GM12864 (cell line): ENCODE measurements around the gene PCDH9.

Experiments
- DNase-seq: peaks from one replicate; pipeline ENCODE4 v3.0.0-alpha.2; 2011; ENCODE audit warnings: low read depth
- H3K4me3 ChIP-seq: 2 replicates; pipeline ENCODE4 v1.5.1; 2011; ENCODE audit warnings: mild to moderate bottlenecking, low read depth, low read length, control low read depth
- CTCF ChIP-seq: IDR thresholded peaks from 2 replicates; pipeline ENCODE4 v1.5.1; 2011; ENCODE audit warnings: low read depth, mild to moderate bottlenecking, moderate library complexity, low read length, control low read depth, inconsistent platforms; ENCODE audit errors: missing control alignments

Gene PCDH9

GRCh38 chr13:67259208-67259607 is 29.1 kb upstream of the PCDH9 start:
- DNase-seq, result no peak
- no peak for TF ChIP-seq CTCF

GRCh38 chr13:67258482-67258881 is 28.3 kb upstream of the PCDH9 start:
- no peak overlapping the region for H3K4me3 ChIP-seq
- DNase-seq, result no peak
- no peak for TF ChIP-seq CTCF

More at GRCh38 chr13:67259208-67259607, 29.1 kb upstream of the PCDH9 start:
- no peak overlapping the region for H3K4me3 ChIP-seq

- TF ChIP-seq CTCF, result no peak
- H3K4me3 ChIP-seq, result no peak overlapping the region
- DNase-seq, result no peak
Measured at GRCh38 chr13:67238861-67239260, 8.7 kb upstream of the PCDH9 start.

- TF ChIP-seq CTCF, result peak; percentile 35
- no peak overlapping the region for H3K4me3 ChIP-seq
- no peak for DNase-seq
Measured at GRCh38 chr13:67238277-67238859, 8.2 kb upstream of the PCDH9 start.

GRCh38 chr13:67235265-67235664 is 5.1 kb upstream of the PCDH9 start:
- TF ChIP-seq CTCF, result no peak
- no peak overlapping the region for H3K4me3 ChIP-seq
- no peak for DNase-seq

GRCh38 chr13:67232384-67232783 is 2.2 kb upstream of the PCDH9 start:
- H3K4me3 ChIP-seq, result no peak overlapping the region
- no peak for TF ChIP-seq CTCF
- DNase-seq, result no peak

- H3K4me3 ChIP-seq, result peak overlapping the region; percentile 65
- DNase-seq, result no peak
- no peak for TF ChIP-seq CTCF
Measured at GRCh38 chr13:67231289-67232000, 1.3 kb upstream of the PCDH9 start.
